ENCODE data around the gene RET. TPM values are rescaled to one million over a fixed set of nuclear protein-coding genes. Genes with fewer than 3 reads are reported as not detected.

RET gene
- polyA plus RNA-seq (ENCODE audit: insufficient read length in 4 of 4): 10 to 100 TPM; 15.9 to 30.3 (median 22.8) TPM

DNA sequence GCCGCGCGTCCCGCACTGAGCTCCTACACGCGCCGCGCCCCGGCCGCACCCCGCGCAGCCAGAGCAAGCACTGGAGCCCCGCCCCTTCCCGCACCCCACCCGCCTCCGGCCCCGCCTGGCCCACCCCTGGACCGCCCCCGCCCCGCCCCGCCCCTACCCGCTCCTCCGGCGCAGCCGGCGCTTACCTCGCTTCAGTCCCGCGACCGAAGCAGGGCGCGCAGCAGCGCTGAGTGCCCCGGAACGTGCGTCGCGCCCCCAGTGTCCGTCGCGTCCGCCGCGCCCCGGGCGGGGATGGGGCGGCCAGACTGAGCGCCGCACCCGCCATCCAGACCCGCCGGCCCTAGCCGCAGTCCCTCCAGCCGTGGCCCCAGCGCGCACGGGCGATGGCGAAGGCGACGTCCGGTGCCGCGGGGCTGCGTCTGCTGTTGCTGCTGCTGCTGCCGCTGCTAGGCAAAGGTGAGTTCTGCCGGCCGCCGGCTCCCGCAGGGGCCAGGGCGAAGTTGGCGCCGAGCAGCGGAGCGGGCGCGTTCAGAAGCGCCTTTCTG lies at the start of gene RET:
Gene RET, plus strand, starts transcription at position 194 of the 545 bp plus-strand sequence. Its CDS starts 190 bp downstream, at position 384.
- no peak for DNase-seq (ENCODE audit: low read depth in 4 of 4, low spot score in 2 of 4)

DNA sequence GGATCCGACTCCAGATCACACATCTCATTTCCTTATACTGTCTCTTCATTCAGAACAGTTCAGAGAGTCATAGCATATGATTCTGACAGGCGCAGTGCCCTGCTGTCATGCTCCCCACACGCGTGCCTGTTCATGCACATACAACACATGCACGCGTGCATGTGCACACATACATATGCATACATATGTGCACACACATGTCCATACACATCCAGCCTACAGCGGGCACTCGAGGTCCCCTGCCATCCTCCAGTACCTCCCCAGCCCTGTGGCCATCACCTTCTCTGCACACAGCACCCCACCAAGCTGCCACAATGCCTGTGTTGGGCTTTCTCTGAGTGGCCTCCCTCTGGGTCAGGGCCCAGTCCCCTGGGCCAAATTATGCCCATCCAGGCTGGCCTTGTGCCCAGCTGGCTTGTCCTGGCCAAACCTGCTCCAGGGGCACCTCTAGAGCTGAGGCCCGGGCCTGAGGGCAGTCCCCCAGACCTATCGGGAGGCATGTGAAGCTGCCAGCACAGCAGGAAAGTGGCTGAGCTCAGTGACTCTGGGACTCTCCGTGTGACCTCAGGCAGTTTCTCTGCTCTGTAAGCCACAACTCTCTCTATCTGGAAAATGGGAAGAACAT lies 49.4 kb upstream of the RET start:
- DNase-seq (ENCODE audit: low read depth in 4 of 4, low spot score in 2 of 4): no peak

DNA sequence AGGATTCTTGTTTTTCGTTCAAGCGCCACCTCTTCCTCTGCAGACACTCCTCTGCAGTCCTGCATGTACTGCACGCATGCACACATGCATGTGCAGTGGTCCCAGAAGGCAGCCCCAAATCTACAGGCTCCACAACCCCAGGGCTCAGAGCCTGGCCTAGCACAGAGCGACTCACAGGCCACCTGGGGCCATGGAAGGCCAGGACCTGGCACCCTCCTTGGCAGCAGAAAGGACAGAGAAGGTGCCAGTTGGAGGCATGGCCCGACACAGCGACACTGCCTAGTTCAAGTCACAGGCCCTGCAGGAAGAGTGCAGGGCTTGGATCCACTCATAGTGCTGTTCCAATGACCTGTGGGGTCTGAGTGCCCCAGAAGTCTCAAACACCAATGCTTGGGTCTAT lies 48.7 kb upstream of the RET start:
- no peak for DNase-seq (ENCODE audit: low read depth in 4 of 4, low spot score in 2 of 4)

DNA sequence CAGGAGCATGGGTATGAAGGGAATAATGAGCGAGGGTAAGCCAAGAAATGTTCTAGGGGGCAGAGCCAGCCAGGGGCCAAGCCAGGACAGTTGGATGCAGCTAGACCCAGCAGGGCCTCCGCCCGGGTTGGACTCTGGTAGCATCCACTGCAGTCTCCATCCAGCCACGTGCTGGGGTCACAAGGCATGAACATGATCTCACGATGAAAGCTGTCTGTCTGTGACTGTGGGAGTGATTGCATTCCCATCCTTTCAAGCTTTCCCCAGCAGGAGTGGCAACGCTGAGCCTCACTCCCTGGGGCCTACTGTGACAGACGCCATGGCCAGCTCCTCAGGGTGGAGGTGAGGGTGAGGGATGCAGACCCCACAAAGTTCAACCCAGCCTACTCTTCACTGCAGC lies 47.8 kb upstream of the RET start:
- DNase-seq (ENCODE audit: low read depth in 4 of 4, low spot score in 2 of 4): no peak

DNA sequence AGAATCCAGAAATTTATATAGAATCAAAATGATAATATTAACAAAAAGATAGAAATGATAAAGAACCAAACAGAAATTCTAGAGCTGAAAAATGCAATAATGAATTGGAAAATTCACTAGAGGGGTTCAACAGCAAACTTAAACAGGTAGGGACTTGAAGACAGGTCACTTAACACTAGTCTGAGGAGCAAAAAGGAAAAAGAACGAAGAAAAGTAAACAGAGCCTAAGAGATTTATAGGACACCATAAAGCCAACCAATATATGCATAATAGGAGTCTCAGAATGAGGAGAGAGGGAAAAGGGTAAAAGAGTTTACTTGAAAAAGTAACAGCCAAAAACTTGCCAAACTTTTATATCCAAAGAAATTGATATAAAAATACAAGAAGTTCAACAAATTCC lies 44.3 kb upstream of the RET start:
- no peak for DNase-seq (ENCODE audit: low read depth in 4 of 4, low spot score in 2 of 4)

DNA sequence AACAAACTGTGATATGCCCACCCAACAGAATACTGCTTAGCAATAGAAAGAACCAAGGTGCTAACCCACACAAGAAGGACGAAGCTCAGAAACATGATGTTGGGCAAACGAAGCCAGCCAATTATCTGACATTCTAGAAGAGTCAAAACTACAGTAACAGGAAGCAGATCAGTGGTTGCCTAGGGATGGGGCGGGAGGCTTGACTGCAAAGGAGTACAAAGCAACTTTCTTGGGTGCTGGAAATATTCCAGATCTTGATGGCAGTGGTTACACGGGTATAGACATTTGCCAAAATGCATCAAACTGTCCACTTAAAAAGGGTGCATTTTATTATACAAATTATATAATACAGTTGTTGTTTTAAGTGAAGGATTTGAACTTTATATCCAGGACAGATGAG lies 41.1 kb upstream of the RET start:
- no peak for DNase-seq (ENCODE audit: low read depth in 4 of 4, low spot score in 2 of 4)

DNA sequence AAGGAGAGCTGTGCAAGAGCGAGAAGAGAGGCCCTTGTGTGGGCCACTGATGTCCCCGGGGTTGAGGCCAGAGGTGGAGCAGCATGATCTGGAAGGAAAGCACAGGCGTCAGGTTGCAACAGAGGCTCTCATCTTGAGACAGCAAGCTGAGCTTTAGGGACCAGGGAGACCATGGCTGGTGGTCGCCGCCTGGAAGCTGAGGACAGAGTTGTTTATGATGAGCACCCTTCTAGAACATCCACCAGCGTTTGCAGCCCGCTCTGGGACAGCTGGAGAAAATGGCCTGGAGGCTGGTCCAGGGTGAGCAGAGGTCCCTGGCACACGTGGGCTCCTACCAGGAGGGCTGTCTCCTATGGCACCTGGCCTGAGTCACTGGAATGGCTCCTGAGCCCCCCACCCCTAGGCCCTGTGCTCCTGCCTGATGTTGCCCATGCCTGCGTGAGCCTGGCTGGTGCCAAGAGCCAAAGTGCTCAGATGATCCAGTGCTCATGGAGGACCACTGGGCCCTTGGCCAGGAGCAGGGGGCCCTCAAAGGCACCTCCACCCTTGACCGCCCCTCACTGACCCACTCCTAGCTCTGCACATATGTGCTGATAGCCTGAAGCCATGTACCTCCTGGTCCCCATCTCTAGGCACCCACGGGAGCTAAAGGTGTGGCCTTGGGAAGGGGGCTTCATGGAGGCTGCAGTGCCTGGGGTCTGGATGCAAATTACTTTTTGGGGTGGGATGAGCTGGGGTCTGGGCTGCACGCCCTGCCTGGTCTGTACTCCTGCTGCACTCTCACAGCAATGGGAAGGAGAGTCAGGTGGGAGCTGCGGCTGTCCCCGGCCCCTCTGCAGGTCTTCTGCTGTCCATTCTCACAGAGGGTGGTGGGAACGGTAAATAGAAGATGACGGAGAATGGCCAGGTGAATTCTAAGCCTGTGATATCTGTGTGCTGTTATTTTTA lies 40.1 kb upstream of the RET start:
- no peak for DNase-seq (ENCODE audit: low read depth in 4 of 4, low spot score in 2 of 4)

DNA sequence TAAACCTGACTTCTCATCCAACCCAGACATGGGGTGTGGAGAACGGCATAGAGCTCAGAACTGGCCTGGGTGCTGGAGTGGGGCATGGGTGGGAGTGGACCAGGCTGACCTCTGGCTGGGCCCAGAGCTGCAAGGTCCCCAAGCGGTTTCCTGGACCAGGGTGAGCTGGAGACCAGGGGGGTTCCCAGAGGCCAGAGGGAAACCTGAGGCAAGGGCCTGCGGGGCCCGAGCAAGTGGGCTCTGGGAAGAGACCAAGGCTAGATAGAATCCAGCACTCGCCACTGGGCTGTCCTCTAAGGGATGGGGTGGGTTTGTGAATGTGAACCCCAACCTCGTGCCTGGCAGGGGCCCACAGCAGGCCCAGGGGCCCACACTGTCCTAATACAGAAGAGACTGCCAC lies 39.4 kb upstream of the RET start:
- no peak for DNase-seq (ENCODE audit: low read depth in 4 of 4, low spot score in 2 of 4)

DNA sequence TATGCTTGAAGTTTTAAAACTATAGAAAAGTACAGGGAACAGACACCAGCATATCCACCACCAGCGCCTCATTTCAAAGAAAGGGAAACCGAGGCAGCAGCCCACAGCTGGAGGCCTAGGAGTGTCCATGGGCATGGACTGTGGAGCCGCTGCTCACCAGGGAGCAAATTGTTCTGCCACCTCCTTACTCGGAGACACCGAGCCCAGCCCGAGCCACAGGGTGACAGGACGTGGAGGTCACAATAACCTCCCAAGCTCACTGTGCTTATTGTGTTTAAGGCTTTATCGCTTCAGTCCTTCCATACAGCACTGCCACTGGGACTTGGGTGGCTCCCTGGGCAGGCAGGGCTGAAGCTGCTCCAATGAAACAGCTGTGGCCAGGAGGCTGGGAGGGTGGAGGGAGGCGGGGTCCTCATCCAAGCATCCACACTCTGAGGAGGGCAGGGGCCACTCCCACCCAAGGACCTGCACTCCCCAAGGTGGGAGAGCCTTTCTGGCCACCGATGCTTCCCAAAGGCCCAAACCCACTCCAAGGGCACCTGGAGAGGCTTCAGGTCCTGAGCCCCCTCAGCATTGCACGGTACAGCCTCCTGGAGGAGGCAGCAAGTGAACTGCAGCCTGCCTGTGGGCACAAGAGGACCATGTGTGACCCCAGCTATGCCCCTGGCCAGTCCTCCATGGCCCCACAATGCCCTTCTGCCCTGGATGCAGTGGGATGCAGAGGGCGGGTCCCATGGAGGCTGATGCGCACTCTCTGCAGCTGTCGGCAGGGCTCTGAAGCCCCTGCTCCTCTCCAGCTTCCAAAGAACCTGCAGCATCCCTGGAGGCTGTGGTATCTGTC lies 38.7 kb upstream of the RET start:
- no peak for DNase-seq (ENCODE audit: low read depth in 4 of 4, low spot score in 2 of 4)

DNA sequence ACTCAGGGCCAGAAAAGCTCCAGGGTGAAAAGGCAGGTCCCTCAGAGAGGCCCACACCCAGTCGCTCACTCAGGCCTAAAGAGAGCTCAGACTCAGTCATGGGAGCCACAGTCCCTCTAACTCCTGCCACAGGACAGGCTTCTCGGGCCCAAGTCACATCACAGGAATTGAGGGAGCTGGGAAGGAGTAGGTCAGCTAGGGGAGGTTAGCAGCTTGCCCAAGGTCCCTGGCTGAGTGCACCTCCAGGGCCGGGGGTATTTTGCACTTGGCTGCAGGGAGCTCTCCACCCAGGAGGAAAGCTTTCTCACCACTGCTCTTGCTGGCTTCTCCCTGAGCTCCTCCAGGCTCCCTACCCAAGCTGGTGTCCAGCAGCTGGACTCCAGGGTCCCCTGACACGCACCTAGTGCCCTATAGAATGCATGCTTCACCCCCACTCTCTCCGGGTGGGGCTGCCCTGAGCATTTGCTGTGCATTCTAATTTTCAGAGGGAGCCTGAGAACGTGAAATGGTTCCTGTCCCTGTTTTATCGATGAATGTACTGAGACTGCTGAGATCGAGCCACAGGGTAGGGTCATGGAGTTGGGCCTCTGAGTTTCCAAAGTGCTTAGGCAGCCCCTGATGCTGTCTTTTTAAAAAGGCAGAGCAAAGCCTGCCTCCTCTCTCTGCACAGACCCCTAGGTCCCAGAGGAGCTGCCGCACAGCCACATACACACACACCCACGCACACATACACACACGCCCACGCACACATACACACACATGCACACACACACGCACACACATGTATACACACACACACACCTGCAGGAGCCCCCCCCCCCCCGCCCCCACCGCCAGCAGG lies 37.9 kb upstream of the RET start:
- DNase-seq (ENCODE audit: low read depth in 4 of 4, low spot score in 2 of 4): no peak

DNA sequence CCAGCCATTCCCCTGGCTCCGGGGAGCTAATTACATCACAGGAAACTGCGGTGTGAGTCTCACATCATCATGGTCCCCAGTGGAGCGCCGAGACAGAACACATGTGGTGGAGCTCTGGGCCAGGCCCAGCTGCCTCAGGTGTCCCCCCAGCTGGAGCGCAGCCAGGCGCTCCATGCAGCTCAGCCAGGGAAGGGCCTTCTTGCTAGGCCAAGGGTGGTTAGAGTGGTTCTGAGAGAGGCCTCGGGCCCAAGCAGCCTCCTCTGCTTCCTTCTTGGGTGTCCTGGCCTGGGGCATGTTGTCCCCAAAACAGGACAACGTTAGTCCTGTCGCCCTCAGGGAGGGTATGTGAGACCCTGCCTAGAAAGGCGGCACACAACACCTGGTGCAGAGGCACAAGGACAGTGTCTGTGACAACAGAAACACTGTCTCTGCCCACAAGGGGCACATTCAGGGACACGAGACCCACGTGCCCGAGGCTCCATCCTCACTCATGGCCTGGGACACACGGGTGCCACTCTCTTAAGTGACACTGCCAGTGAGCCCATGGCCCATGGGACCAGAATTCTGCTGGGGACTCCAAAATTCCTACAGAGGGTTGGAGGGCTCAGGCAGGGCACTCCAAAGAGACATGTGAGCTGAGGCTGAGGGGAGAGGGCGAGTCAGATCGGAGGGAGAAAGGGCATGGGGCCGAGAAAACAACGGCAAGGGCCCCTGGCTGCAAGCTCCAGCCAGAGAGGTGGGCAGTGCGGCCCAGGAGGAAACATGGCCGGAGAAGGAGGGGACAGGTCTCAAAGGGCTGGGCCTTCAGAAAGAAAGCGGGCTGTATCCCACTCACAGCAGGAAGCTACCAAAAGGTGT lies 37.0 kb upstream of the RET start:
- no peak for DNase-seq (ENCODE audit: low read depth in 4 of 4, low spot score in 2 of 4)

DNA sequence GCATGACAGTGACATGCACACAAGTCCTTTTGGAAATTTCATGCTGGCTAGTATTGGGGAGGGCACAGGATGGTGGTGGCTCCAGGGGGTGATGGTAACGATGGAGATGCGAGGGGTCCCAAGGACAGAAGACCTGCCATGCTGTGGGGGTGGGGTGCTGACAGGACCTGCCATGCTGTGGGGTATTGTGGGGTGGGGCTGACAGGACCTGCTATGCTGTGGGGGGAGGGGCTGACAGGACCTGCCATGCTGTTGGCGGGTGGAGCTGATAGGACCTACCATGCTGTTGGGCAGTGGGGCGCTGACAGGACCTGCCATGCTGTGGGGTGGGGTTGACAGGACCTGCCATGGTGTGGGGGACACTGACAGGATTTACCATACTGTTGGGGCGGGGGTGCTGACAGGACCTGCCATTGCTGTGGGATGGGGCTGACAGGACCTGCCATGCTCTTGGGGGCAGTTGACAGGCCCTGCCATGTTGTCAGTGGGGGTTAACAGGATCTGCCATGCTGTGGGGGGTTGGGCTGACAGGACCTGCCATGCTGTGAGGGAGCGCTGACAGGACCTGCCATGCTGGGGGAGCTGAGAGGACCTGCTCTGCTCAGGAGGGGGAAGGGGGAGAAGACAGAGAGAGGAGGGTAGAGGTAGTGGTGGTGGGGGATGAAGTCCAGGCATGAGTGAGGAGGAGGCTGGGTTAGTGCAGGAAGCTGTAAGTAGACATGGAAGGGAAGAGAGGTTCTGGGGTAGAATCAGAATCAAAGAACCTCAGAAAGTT lies 36.2 kb upstream of the RET start:
- DNase-seq (ENCODE audit: low read depth in 4 of 4, low spot score in 2 of 4): no peak

DNA sequence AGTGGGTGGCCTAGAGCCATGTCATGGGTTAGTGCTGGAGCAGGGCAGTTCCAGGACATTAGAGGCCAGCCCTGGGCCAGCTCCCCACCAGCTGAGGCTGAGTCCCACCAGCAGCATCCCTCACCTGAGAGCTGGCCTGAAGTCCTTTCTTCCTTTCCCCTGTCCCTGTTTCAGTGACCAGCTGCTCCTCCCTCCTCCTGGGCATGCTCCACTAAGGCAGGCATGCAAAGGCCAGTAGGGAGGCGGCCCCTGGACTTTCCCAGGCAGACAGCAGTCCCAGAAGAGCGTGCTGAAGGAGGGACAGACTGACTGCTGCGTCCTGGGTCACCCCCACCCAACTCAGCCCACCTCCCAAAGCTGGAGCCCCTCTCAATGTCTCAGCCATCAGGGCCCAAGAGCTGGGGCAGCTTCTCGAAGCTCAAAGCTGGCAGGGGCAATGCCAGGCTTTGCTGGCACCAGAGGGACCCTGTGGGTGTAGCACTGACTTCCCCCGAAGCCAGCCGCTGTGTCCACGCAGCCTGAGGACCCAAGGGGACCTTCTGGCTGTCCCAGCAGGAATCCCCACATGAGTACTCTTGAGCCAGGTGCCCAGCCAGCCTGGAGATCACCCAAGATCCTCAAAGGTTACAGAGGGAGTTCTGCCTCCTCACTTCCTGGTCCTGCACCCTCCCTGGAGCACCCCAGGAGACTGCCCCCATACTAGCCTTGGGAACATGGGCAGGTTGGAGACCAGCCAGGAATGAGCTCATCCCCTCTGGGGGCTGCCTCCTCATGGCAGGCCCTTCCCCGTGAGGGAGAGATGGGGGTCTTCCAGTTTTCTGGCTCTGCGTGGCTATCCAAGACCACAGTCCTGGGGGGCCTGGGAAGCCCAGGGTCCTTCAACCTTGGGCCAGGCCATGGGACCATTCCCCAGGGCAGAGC lies 35.2 kb upstream of the RET start:
- DNase-seq (ENCODE audit: low read depth in 4 of 4, low spot score in 2 of 4): no peak

DNA sequence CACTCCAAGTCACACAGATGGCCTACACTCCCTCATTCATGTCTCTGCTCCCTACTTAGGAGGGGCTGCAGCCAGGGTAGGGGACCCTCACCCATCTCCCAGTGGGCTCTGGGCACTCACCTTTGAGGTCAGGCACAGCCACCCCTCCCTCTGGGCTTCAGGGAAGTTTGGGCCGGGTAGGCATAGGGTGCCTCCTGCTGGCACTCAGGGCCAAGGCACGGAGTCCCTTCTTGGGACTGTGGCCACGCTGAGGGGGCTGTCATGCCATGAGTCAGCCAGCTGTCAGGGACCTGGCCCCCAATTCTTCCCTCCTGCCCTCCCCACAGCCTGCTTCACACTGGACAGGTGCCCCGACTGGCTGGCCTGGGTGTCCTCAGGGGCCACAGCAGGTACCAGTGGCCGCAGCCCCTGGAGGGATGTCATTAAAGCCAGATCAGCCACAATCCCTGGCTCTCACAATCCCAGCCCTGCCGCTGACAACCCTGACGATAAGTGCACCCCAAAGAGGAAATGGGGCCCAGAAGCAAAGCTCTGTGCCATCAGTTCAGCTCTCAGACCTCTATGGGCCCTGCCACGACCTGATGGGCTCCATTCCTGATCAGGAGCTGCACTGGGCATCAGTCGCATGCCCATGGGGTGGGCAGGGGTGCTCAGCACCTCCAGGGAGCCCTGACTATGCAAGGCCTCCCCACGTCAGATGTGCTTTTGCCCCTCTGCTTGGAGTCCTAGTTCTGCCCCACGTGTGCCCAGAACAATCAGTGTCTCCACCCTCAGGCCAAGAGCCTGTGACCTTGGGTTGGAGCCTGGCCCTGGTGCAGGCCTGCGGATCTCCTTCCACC lies 34.1 kb upstream of the RET start:
- no peak for DNase-seq (ENCODE audit: low read depth in 4 of 4, low spot score in 2 of 4)

DNA sequence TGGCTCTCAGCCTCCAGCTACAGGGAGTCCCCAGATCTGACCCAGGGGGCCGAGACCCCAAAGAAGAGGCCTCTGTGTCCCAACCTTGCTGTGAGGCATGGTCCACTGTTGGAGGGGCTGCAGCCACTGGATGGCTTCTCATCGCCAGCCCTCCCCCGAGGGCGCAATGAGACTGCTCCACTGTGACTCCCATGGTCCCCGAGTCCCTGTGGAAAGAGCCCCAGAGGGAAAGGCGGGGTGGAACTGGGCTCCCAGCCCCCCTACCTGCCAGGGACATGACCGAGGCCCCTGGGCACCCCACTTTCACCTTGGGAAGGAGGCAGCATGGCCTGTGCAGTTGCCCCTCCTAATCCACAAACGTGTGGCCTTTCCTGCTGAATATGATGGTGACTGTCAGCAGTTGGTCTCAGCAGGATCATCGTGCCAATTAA lies 33.5 kb upstream of the RET start:
- no peak for DNase-seq (ENCODE audit: low read depth in 4 of 4, low spot score in 2 of 4)

DNA sequence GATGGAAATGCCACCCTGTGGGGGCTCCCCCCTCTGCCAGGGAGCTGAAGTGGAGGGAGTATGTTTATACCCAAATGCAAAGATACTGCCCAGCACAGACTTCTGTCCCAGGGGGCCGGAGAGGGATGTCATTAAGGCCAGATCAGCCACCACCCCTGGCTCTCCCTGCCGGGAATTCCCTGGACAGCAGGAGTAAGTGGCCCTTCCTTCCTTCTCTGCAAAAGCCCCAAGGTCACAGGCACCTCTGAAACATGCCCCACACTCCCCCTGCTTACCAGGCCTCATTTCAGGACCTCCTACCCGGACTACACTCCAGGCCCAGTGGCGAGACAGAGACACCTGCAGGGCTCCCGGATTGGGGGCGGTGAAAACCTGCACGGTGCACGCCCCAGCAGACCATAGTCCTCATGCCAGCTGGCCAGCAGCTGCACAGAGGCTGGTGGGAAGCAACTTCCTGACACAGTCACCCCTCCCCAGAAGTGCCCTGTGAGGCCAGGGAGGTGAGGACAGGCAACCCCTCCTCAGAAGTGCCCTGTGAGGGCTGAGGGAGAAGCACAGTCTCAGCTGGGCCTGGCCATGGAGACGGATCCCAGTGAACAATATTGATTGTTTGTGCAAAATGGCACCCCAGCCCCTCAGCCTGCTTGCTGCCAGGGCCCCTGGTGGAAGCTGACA lies 33.0 kb upstream of the RET start:
- DNase-seq (ENCODE audit: low read depth in 4 of 4, low spot score in 2 of 4): no peak

All from left renal cortex interstitium (tissue), 4 donors.